ENCODE results near the gene DMRTC2.
A peak's percentile ranks its signal among the peaks of the same experiment; 100 is the strongest.
"Not testable (repeated sequence)": the region's sequence is repeated elsewhere in the genome, so short reads cannot be mapped to it uniquely, and the experiment has no call there.

Gene DMRTC2

DNA sequence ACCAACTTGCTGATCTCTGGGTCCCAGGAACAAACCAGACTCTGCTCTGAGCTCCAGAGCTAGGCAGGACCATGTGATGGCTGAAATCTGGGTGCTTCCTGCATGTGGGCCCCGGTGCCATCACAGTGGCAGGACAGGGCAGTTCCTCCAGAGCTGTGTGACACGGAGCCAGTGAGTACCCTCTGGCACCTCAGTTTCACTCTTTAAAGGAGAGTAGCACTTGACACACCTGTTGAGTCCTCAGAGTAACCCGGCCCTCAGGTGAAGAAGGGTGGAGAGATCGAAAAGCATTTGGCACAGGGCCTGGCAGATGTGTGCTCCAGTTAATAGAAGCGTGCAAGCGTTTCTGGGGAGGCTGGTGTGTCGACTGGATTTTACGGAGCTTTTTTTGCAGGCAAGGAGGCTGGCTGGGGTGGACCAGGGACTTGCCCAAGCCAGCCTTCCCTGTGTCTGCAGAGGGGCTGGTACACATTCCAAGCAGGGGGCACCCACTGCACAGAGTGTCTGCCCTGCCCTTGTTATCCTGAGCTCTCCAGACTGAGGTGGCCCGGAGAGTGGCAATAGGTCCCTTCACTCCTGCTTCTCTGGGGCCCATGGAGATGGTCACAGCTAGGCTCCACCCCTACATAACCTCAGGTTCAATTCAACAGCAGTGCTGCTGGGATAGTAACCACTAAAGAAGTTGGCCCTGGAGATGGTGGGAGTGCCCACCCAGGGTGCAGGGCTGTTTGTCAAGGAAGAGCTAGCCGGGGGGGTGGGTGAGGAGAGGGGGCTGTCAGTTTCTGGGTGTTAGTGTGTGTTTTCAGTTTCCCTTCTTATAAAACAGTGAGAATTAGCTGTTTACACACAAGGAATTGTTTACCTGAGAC, 23.5 kb downstream of the DMRTC2 start:
- Histone ChIP-seq H3K9ac (ENCODE audit: low read length in 5 of 5) (peak overlapping the region in 3 of 5 donors; percentile 36 to 55 (median 43)), H3K9me3 (ENCODE audit: control insufficient read depth in 5 of 5, low read length in 5 of 5) (no peaks in the 10 kb centered on the region), H3K27me3 (ENCODE audit: control insufficient read depth in 5 of 5, insufficient read depth in 4 of 5, low read length in 5 of 5) (no peaks in the 10 kb centered on the region), H3K36me3 (ENCODE audit: control insufficient read depth in 5 of 5, insufficient read depth in 5 of 5, low read length in 5 of 5) (peaks cover 0 to 67% (median 61%) of the 10 kb centered on the region in 5 donors), H3K4me3 (ENCODE audit: low read depth in 1 of 5, low read length in 5 of 5) (no peak overlapping the region), H3K27ac (ENCODE audit: low read depth, low read length) (no peak overlapping the region), H3K4me1 (ENCODE audit: control insufficient read depth in 5 of 5, insufficient read depth in 5 of 5, low read length in 5 of 5) (peaks cover 2 to 25% (median 3%) of the 10 kb centered on the region in 5 donors)

DNA sequence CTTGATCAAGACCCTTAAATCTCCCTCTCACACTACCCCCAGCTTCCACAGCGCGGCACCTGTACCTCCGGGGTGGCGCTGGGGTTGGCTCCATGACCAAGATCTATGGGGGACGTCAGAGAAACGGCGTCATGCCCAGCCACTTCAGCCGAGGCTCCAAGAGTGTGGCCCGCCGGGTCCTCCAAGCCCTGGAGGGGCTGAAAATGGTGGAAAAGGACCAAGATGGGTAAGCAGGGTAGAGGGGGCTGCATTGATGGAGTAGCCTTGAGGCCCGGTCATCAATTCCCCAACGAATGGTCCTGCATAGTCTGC, 24.1 kb downstream of the DMRTC2 start:
- Histone ChIP-seq H3K4me3 (ENCODE audit: low read depth in 1 of 5, low read length in 5 of 5) (no peak overlapping the region), H3K36me3 (ENCODE audit: control insufficient read depth in 5 of 5, insufficient read depth in 5 of 5, low read length in 5 of 5) (peaks cover 0 to 62% (median 57%) of the 10 kb centered on the region in 5 donors), H3K9me3 (ENCODE audit: control insufficient read depth in 5 of 5, low read length in 5 of 5) (no peaks in the 10 kb centered on the region), H3K9ac (ENCODE audit: low read length in 5 of 5) (no peak overlapping the region), H3K27ac (ENCODE audit: low read depth, low read length) (no peak overlapping the region), H3K4me1 (ENCODE audit: control insufficient read depth in 5 of 5, insufficient read depth in 5 of 5, low read length in 5 of 5) (peaks cover 0 to 22% (median 0%) of the 10 kb centered on the region in 5 donors), H3K27me3 (ENCODE audit: control insufficient read depth in 5 of 5, insufficient read depth in 4 of 5, low read length in 5 of 5) (no peaks in the 10 kb centered on the region)

- H3K27me3 ChIP-seq (ENCODE audit: control insufficient read depth in 5 of 5, insufficient read depth in 4 of 5, low read length in 5 of 5), result no peaks in the 10 kb centered on the region
- H3K4me1 ChIP-seq (ENCODE audit: control insufficient read depth in 5 of 5, insufficient read depth in 5 of 5, low read length in 5 of 5), result peaks cover 0 to 20% (median 0%) of the 10 kb centered on the region in 5 donors
- peaks cover 0 to 57% (median 52%) of the 10 kb centered on the region in 5 donors for H3K36me3 ChIP-seq (ENCODE audit: control insufficient read depth in 5 of 5, insufficient read depth in 5 of 5, low read length in 5 of 5)
Observed at GRCh38 chr19:41869374-41869955, 24.6 kb downstream of the DMRTC2 start.

GRCh38 chr19:41870401-41870873, 25.6 kb downstream of the DMRTC2 start:
- Histone ChIP-seq H3K36me3 (ENCODE audit: control insufficient read depth in 5 of 5, insufficient read depth in 5 of 5, low read length in 5 of 5) (peaks cover 0 to 48% (median 44%) of the 10 kb centered on the region in 5 donors), H3K27ac (ENCODE audit: low read depth, low read length) (peak overlapping the region; percentile 16), H3K9me3 (ENCODE audit: control insufficient read depth in 5 of 5, low read length in 5 of 5) (no peaks in the 10 kb centered on the region), H3K27me3 (ENCODE audit: control insufficient read depth in 5 of 5, insufficient read depth in 4 of 5, low read length in 5 of 5) (no peaks in the 10 kb centered on the region), H3K4me1 (ENCODE audit: control insufficient read depth in 5 of 5, insufficient read depth in 5 of 5, low read length in 5 of 5) (peaks cover 0 to 20% (median 0%) of the 10 kb centered on the region in 5 donors), H3K4me3 (ENCODE audit: low read depth in 1 of 5, low read length in 5 of 5) (no peak overlapping the region), H3K9ac (ENCODE audit: low read length in 5 of 5) (no peak overlapping the region)

More at GRCh38 chr19:41869374-41869955, 24.6 kb downstream of the DMRTC2 start:
- H3K9ac ChIP-seq (ENCODE audit: low read length in 5 of 5), result no peak overlapping the region
- no peaks in the 10 kb centered on the region for H3K9me3 ChIP-seq (ENCODE audit: control insufficient read depth in 5 of 5, low read length in 5 of 5)
- no peak overlapping the region for H3K4me3 ChIP-seq (ENCODE audit: low read depth in 1 of 5, low read length in 5 of 5)
- peak overlapping the region; percentile 16 for H3K27ac ChIP-seq (ENCODE audit: low read depth, low read length)

GRCh38 chr19:41871573-41872383, 26.9 kb downstream of the DMRTC2 start:
- Histone ChIP-seq H3K4me1 (ENCODE audit: control insufficient read depth in 5 of 5, insufficient read depth in 5 of 5, low read length in 5 of 5) (peaks cover 0 to 20% (median 0%) of the 10 kb centered on the region in 5 donors), H3K36me3 (ENCODE audit: control insufficient read depth in 5 of 5, insufficient read depth in 5 of 5, low read length in 5 of 5) (peaks cover 0 to 43% (median 41%) of the 10 kb centered on the region in 5 donors), H3K27ac (ENCODE audit: low read depth, low read length) (no peak overlapping the region), H3K4me3 (ENCODE audit: low read depth in 1 of 5, low read length in 5 of 5) (no peak overlapping the region), H3K9ac (ENCODE audit: low read length in 5 of 5) (no peak overlapping the region), H3K27me3 (ENCODE audit: control insufficient read depth in 5 of 5, insufficient read depth in 4 of 5, low read length in 5 of 5) (no peaks in the 10 kb centered on the region), H3K9me3 (ENCODE audit: control insufficient read depth in 5 of 5, low read length in 5 of 5) (no peaks in the 10 kb centered on the region)

- peaks cover 0 to 43% (median 41%) of the 10 kb centered on the region in 5 donors for H3K36me3 ChIP-seq (ENCODE audit: control insufficient read depth in 5 of 5, insufficient read depth in 5 of 5, low read length in 5 of 5)
- H3K9me3 ChIP-seq (ENCODE audit: control insufficient read depth in 5 of 5, low read length in 5 of 5), result no peaks in the 10 kb centered on the region
- H3K4me1 ChIP-seq (ENCODE audit: control insufficient read depth in 5 of 5, insufficient read depth in 5 of 5, low read length in 5 of 5), result peaks cover 0 to 23% (median 3%) of the 10 kb centered on the region in 5 donors
- no peak overlapping the region for H3K9ac ChIP-seq (ENCODE audit: low read length in 5 of 5)
- no peak overlapping the region for H3K4me3 ChIP-seq (ENCODE audit: low read depth in 1 of 5, low read length in 5 of 5)
- no peaks in the 10 kb centered on the region for H3K27me3 ChIP-seq (ENCODE audit: control insufficient read depth in 5 of 5, insufficient read depth in 4 of 5, low read length in 5 of 5)
- H3K27ac ChIP-seq (ENCODE audit: low read depth, low read length), result no peak overlapping the region
Observed at GRCh38 chr19:41872384-41872774, 27.5 kb downstream of the DMRTC2 start.

DNA sequence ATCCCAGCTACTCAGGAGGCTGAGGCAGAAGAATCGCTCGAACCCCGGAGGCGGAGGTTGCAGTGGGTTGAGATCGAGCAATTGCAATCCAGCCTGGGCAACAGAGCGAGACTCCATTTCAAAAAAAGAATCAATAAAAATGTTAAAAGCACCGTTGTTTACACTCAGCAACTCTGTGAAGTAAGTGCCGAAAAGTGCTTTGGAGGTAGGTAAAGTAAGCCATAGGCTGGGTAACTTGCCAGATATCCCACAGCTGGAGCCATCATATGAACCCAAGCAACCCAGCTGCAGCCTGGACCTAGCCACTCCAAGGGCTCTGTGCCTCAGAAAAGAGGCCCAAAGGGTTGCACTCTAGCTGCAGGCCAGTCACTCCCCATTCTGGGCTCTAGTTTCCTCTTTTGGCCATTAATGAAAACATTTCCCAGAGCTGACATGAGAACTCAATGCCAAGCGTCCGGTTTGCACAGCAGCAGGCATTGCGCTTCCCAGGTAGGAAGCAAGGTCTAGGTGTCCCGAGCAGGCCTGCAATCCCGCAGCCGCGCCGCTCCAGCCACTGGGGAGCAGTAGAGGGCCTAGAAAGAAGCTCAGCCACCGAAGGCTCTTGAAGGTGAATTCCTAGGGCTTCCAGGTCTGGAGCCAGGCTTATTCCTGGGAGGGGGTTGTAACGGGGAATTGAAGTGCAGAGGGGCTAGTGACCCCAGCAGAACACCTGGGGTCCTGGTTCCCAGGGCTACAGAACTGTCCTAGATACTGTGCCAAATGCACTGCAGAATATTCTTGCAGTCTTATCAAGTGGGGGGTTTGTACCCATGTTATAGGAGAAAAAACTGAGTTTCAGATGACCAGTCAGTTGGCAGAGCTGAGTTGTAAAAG, 28.2 kb downstream of the DMRTC2 start:
- Histone ChIP-seq H3K9ac (ENCODE audit: low read length in 5 of 5) (no peak overlapping the region), H3K4me1 (ENCODE audit: control insufficient read depth in 5 of 5, insufficient read depth in 5 of 5, low read length in 5 of 5) (peaks cover 0 to 29% (median 9%) of the 10 kb centered on the region in 5 donors), H3K27me3 (ENCODE audit: control insufficient read depth in 5 of 5, insufficient read depth in 4 of 5, low read length in 5 of 5) (no peaks in the 10 kb centered on the region), H3K36me3 (ENCODE audit: control insufficient read depth in 5 of 5, insufficient read depth in 5 of 5, low read length in 5 of 5) (peaks cover 0 to 40% (median 39%) of the 10 kb centered on the region in 5 donors), H3K9me3 (ENCODE audit: control insufficient read depth in 5 of 5, low read length in 5 of 5) (no peaks in the 10 kb centered on the region), H3K27ac (ENCODE audit: low read depth, low read length) (no peak overlapping the region), H3K4me3 (ENCODE audit: low read depth in 1 of 5, low read length in 5 of 5) (no peak overlapping the region)

GRCh38 chr19:41875973-41876372, 31.1 kb downstream of the DMRTC2 start:
- not testable (repeated sequence) for H3K4me3 ChIP-seq (ENCODE audit: low read depth in 1 of 5, low read length in 5 of 5); H3K9ac ChIP-seq (ENCODE audit: low read length in 5 of 5); H3K27me3 ChIP-seq (ENCODE audit: control insufficient read depth in 5 of 5, insufficient read depth in 4 of 5, low read length in 5 of 5); H3K9me3 ChIP-seq (ENCODE audit: control insufficient read depth in 5 of 5, low read length in 5 of 5); H3K27ac ChIP-seq (ENCODE audit: low read depth, low read length)
- Histone ChIP-seq H3K4me1 (ENCODE audit: control insufficient read depth in 5 of 5, insufficient read depth in 5 of 5, low read length in 5 of 5) (peaks cover 0 to 26% (median 9%) of the 10 kb centered on the region in 5 donors), H3K36me3 (ENCODE audit: control insufficient read depth in 5 of 5, insufficient read depth in 5 of 5, low read length in 5 of 5) (peaks cover 0 to 15% (median 12%) of the 10 kb centered on the region in 5 donors)

Data from subcutaneous abdominal adipose tissue (tissue), 5 donors.